Esophagus muscularis mucosa (tissue), 3 donors: ENCODE results near the gene HSPA1L.

Experiments
- CTCF ChIP-seq, 3 experiments: fragments of 200-600 bp in 2 of 3; fragments of 450-650 bp in 1 of 3; sonication (generic) in 2 of 3; IDR thresholded peaks; one replicate each; pipeline ENCODE4 v1.5.1; 2017 to 2019; ENCODE audit warnings: antibody characterized with exemption in 3 of 3, mild to moderate bottlenecking in 2 of 3, moderate library complexity in 1 of 3
- POLR2A ChIP-seq: fragments of 450-650 bp; IDR thresholded peaks from one replicate; pipeline ENCODE4 v1.6.1; 2017; ENCODE audit warnings: antibody characterized with exemption, moderate library complexity, mild to moderate bottlenecking, low read depth

GRCh38 chr6:31775184-31775583 is 39.9 kb downstream of the HSPA1L start:
- TF ChIP-seq CTCF (IDR thresholded peaks at IDR 0.05) (no peak), POLR2A (no peak)
